OCI-M2 (cell line): ENCODE measurements around the gene TBC1D2.
"Not testable (repeated sequence)": the region's sequence is repeated elsewhere in the genome, so short reads cannot be mapped to it uniquely, and the experiment has no call there.

Experiments
- DNase-seq: peaks from one replicate; lab custom pipeline; 2025; ENCODE audit not compliant: unreplicated experiment; lab: John Stamatoyannopoulos, UW

Gene TBC1D2, protein sequence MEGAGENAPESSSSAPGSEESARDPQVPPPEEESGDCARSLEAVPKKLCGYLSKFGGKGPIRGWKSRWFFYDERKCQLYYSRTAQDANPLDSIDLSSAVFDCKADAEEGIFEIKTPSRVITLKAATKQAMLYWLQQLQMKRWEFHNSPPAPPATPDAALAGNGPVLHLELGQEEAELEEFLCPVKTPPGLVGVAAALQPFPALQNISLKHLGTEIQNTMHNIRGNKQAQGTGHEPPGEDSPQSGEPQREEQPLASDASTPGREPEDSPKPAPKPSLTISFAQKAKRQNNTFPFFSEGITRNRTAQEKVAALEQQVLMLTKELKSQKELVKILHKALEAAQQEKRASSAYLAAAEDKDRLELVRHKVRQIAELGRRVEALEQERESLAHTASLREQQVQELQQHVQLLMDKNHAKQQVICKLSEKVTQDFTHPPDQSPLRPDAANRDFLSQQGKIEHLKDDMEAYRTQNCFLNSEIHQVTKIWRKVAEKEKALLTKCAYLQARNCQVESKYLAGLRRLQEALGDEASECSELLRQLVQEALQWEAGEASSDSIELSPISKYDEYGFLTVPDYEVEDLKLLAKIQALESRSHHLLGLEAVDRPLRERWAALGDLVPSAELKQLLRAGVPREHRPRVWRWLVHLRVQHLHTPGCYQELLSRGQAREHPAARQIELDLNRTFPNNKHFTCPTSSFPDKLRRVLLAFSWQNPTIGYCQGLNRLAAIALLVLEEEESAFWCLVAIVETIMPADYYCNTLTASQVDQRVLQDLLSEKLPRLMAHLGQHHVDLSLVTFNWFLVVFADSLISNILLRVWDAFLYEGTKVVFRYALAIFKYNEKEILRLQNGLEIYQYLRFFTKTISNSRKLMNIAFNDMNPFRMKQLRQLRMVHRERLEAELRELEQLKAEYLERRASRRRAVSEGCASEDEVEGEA

DNA sequence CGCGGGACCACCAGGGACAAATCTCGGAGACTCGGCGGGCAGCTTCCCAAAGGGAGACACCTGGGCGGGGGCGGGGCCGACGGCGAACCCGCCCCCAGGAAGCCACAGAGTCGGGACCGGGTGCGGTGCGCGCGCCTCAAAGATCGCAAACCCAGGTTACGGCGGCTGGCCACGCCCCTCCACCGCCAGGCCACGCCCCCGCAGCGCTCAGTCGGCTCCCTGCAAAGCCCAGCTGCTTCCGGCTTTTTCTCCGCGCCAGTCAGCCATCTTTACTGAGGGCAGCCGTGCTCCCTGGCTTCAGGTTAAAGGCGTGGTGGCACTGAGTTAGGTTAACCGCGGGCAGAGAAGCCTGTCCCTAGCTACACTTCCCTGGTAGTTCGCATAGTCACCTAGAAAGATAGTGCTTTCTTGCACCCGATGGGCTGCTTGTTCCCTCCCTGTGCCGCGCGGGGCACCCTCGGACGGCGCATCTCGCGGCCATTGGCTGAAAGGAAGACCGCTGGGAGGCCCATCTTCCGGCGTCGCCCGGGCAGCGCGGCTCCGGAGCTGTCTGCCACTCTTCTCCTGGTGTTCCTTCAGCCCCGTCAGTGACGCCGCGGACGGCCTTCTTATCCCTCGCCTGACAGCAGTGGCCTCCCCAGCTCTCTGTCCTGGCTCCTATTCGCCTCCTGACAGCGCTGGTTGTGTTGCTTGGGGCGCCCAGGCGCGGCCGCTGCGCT is at the start of gene TBC1D2:
TSS of gene TBC1D2 (minus strand) at position 72 of the 719 bp plus-strand sequence. CDS start 108 bp downstream, outside the sequence.
- DNase-seq: peak; percentile 44

DNA sequence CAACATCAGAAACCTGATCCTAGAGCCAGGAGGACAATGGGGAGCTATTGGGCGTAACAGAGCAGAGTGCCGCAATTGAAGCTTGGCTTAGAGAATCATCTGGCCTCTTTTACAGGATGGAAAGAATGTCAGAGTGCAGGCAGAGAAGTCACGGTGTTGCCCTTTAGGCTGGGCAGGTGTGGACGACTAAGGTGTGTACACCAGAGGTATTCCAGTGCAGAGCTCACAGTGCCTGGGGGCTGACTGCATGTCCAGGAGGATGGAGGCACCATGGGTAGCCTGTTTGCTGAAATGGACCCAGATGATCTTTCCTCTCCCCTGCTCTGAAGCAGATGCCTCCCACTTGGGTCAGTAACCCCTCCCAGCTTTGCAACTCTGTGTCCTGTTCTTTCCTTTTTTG is 48.9 kb upstream of the TBC1D2 start:
- no peak for DNase-seq

DNA sequence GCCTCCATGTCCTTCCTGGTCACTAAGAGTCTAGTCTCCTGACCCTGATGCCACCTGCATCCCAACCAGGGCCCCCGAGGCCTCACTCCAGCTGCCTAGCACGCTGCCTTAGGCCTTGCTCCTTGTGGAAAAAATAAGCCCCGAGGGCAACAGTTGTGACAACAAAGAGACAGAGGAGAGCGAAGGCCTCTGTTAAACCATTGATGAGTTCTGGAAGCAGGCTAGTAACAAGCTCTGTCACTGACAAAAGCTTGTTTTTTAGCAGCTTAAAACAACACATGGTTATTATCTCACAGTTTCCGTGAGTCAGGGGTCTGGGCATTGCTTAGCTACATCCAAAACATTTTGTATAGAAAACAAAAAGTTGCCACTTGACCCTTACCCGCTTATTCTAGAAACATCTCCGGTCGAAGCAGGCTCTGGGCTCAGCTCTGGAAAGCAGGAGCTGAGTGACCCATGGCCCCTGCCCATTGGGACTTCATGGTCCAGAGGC is 48.2 kb upstream of the TBC1D2 start:
- no peak for DNase-seq

- no peak for DNase-seq
Measured at GRCh38 chr9:98302938-98303632, 47.6 kb upstream of the TBC1D2 start.

- no peak for DNase-seq
Measured at GRCh38 chr9:98302150-98302549, 46.7 kb upstream of the TBC1D2 start.

- DNase-seq: no peak
Measured at GRCh38 chr9:98300611-98301010, 45.2 kb upstream of the TBC1D2 start.

- DNase-seq: no peak
Measured at GRCh38 chr9:98298476-98298875, 43.0 kb upstream of the TBC1D2 start.

DNA sequence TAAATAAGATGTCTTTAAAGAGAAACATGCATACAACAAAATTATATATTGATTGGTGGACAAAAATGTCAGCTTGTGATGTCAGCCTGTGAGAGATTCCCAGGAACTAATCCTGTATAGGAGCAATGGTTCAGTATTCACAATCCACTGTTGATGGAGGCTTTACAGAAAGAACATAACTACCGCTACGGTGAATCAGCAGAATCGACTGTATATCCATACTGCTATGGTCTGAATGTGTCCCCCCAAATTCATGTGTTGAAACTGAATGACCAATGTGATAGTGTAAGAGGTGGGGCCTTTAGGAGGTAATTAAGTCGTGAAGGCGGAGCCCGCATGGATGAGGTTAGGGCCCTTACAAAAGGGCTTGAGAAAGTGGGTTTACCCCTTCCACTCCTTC is 40.4 kb upstream of the TBC1D2 start:
- DNase-seq: no peak

DNA sequence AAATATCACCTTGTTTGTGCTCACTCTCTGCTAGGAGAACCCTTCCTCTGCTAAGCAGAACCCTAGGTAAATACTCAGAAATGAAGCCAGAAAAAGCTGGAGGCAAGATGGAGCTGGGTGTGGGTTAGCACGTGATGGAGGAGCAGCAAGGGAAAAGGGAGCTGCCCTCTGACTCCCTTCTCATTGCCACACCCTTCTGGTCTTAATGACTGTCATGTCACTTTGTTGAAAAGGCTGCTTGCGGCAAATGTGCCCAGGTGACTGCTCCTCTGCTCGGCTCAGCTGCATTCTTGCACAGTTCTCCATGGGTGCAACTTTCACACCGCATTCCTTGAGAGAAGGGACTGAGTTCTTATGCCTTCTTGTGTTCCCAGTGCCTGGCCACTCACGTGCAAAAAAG is 36.4 kb upstream of the TBC1D2 start:
- DNase-seq: no peak

DNA sequence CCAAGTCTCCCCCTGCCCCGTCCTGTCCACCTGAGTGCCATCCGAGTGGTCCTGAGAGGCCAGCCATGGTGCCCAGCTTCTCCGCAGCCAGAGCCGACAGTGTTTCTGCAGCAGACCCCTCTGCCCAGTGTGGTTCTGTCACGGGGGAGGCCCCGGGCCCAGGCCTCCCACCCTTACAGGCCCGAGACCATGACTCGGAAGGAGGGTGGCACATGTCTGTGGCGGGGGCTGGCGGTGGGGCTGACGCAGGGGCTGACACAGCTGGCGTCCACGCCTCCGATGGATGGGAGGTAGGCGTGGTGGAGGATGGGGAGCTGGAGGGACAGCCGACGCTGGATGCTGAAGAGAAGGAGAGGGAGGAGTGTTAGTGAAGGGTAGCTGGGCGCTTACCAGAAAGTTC is 35.0 kb upstream of the TBC1D2 start:
- DNase-seq: no peak

GRCh38 chr9:98289614-98290201 is 34.3 kb upstream of the TBC1D2 start:
- no peak for DNase-seq

DNA sequence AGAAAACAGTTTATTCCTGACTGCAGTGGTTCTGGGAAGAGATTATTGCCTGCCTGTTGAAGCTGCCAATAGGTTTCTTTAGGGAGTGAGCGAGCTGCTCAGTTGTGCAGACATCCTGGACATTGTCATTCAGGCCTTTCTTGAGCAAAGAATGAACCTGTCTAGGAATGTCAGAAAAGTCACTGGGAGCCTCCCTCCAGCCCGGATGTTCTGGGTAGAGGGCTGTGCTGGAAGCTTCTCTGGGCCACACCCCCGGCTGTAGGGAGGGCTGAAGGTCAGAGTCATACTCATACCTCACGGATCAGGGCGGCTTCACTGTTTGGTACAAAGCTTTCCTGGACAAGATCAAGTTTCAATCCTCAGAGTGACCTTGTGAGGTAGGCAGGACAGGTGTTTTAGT is 33.4 kb upstream of the TBC1D2 start:
- no peak for DNase-seq

- no peak for DNase-seq
Measured at GRCh38 chr9:98287384-98287783, 31.9 kb upstream of the TBC1D2 start.

GRCh38 chr9:98285446-98285845 is 30.0 kb upstream of the TBC1D2 start:
- DNase-seq: no peak

- no peak for DNase-seq
Measured at GRCh38 chr9:98284754-98285153, 29.3 kb upstream of the TBC1D2 start.

GRCh38 chr9:98283143-98283542 is 27.7 kb upstream of the TBC1D2 start:
- DNase-seq: not testable (repeated sequence)

- DNase-seq: no peak
Measured at GRCh38 chr9:98281281-98281680, 25.8 kb upstream of the TBC1D2 start.

GRCh38 chr9:98280574-98280973 is 25.1 kb upstream of the TBC1D2 start:
- no peak for DNase-seq

DNA sequence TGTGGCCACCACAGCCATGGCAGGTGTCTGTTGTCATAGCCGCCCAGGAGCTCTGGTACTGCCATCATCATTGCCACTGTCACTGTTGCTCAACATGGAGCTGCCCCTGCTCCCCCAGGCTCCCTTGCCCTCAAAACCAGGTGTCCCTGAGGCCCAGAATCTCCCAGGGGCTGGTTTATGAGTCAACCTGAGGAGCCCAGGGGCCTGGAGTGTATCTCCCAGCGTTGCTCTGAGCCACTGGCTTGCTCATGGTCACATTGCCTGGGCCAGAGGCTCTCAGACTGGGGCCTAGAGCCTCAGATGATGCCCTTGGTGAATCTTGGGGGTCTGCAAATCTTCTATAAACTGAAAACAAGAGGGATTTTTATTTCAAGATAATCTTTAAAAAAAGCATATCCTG is 24.7 kb upstream of the TBC1D2 start:
- no peak for DNase-seq

- no peak for DNase-seq
Measured at GRCh38 chr9:98276907-98277469, 21.5 kb upstream of the TBC1D2 start.
